HG03439 (cell line): ENCODE measurements around the gene SLC13A3.

Experiments used
- ATAC-seq: cut with Tn5 transposase; IDR thresholded peaks from one replicate; pipeline ENCODE4 v1.9.1; 2021; ENCODE audit warnings: mild to moderate bottlenecking, moderate library complexity; ENCODE audit not compliant: unreplicated experiment

SLC13A3 gene

DNA sequence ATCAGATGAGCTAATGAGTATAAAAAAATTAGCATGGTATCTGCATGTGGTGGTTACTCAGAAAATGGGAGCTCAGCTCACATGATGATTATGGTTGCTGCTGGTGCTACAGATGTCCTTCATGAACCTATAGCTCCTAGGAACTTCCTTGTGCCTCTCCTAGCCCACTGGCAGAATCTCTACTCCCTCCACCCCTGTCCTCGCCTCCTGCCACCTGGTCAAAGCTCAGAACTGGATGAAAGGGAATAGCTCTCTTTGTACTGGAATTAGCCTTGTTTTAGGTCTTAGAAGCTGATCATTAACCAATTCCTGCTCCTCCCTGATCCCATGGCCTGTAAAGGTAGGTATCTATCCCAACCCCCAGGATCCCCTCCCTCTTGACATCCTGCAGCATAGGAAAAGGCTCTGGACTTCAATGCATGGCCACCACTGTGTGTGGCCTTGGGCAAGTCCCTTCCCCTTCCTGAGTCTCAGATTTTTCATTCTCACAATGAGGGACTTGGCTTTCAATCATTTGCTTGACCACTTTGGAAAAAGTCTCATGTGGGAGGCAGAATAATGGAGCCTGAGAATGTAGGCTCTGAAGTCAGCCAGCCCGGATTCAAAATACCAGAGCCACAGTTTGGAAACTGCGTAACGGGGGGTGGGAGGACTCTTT, 43.9 kb downstream of the SLC13A3 start:
- ATAC-seq: no peak

DNA sequence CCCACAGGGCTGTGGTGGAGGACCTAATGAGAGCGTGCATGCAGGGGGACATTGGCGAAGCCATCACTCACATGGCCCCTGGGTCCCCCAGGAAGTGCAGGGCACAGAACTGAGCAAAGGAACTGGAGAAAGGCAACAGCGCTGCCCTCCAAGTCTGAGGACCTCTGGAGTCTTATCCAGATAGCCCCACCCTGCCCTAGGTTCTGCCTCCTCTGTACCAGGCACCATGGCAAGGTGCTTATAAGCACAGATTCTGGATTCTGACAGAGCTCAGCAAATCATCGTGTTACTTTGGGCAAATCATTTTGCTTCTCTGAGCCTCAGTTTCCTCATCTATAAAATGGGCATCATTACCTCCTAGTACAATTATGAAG, 44.5 kb downstream of the SLC13A3 start:
- ATAC-seq: no peak

DNA sequence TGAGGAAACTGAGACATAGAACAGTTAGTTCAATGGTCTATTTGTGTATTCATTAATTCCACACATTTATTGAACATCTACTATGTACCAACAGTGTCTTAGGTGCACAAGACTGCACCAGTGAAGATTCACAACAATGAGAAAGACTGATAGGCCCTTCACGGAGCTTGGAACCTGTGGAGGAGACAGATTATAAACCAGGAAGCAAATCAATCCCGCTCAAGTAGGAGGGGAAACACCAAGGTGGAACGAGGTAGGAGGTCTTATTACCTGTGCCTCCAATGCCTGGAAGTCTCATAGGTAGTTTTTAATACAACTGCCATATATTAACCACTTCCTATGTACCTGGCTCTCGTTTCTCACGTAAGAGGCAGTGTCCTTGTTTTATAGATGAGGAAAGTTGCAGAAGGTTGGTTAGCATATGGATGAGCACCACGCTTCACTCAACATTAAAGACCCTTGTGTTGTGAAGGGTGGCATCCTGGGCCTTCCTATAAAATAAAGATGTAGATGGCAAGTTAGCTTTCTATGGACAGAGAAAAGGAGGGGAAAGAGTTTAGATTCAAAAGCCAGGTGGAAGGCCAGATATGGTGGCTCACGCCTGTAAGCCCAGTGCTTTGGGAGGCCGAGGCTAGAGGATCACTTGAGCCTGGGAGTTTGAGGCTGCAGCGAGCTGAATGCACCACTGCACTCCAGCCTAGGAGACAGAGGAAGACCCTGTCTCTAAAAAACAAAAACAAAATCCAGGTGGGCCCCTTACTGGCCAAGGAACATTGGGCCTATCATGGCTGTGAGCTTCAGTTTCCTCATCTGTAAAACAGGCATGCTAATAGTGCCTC, 45.1 kb downstream of the SLC13A3 start:
- ATAC-seq: no peak

DNA sequence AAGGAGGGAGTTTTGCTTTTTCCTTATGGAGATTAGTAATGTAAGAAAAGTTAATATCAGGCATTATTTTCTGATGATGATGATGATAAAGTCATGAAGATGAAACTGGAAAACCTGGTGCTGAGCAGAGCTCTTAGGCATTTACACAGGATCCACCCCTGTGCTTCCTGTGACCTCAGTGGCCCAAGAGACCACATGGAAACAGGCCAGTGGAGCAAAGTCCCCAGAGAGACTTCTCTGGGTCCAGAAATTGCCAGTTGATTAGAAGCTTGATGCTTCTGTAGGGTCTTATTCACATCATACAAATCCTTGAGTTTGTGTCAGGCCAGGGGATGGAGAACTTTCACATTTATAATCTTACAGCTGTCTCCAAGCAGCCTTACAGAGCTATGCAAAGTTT, 46.1 kb downstream of the SLC13A3 start:
- ATAC-seq: no peak

DNA sequence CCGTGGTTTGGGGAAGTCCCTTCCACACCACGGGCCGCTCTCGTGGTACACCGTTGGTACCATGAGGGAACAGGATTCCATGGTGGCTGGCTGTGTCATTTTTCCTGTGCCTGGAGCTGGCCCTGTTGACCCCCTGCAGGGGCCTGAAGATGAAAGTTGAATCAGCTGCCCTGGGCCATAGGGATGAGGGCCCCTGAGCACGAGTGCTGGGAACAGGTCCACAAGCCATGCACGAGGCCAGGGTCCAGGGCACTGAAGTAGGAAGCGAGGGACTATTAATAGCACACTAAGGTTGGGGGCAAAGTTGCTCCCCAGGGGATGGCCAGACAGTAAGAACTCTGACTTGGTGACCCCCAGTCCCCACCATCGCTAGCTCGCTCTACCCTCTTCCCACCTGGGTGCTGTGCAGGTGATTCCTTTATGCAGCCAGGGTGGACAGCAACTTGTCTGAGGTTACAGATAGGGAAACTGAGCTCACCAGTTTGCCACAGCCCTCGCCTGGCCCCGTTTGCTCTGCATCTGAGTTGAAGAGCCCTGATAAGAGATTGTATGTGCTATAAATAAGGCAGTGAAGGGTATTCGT, 46.6 kb downstream of the SLC13A3 start:
- ATAC-seq: no peak

DNA sequence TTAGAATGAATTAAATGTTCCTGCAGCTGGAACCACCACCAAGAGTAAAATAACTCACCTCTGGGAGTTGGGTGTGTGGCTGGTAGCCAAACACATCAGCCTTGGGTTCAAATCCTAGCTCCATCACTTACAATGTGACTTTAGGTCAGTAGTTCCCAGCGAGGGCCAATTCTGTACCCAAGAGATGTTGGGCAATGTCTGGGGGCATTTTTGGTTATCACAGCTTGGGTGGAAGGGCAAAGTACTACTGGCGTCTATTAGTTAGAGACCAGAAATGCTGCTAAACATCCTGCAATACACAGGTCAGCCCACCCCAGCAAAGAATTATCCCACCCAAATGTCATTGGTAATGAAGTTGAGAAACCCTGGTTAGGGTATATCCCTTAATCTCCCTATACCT, 48.8 kb downstream of the SLC13A3 start:
- ATAC-seq: no peak

DNA sequence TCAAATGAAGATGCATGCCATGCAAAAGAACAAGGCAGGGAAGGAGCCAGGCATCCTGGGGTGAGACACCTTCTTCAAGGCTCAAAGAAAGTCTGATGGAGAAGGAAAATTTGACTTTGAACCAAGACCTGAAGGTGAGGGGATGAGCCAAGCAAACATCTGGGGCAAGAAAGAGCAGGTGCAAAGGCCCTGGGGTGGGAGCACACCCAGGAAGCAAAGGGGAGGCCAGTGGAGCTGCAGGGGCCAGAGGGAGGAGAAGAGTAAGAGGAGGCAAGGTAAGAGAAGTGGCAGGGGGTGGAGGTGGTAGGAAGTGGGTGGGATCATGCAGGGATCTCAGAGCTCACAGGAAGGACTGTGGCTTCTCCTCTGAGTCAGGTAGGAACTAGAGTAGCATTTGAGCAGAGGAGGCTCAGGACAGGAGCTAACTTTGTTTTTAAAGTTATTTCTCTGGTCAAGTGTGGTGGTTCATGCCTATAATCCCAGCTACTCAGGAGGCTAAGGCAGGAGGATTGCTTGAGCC, 49.6 kb downstream of the SLC13A3 start:
- no peak for ATAC-seq

DNA sequence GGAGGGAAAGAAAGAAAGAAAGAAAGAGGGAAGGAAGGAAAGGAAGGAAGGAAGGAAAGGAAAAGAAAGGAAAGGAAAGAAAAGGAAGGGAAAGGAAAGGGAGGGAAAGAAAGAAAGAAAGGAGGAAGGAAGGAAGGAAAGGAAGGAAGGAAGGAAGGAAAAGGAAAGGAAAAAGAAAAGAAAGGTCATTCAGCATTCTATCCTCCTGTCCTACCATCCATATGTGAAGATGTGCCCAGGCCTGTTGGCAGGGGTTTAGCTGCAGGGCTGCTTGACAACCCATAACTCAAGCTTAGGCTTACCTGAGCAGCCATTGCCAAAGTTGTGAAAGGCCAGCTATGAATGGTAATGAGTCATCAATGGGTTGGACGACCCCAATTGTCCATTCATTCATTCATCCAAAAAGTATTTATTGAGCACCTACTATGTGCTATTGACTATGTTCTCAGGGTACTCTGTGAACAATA, 50.9 kb downstream of the SLC13A3 start:
- ATAC-seq: no peak

DNA sequence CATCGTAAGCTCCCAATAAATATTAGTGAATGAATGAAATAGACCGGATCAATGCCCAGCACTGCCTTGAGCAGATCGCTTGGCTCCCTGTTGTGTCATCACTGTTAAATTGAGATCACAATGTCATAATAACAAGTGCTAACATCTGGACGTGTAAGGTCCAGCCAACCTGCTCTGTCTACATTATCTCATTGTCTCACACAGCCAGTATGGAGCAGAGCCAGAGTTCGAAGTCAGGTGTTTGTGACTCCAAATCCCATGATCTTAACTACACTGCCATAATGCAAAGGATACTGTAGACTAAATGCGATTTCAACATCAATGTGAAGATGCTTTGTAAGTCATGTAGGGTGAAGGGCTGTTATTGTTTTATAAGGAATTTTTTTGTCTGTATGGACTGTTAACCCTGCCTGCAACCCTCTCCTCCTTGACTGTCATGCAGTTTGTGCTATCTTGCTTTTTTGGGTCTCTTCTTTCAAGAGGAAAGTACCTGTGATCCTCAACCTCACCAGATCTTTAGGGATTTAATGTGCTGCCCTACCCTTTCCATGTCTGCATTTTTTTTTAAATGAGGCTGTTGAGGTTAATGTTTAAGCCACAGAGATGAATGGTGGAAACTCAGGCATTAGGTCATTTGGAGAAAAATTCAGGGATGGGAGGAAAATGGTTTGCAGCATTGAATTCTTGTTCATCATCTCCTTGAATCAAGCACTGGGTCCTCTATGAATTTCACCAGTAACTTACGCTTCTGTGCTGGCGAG, 51.9 kb downstream of the SLC13A3 start:
- no peak for ATAC-seq

DNA sequence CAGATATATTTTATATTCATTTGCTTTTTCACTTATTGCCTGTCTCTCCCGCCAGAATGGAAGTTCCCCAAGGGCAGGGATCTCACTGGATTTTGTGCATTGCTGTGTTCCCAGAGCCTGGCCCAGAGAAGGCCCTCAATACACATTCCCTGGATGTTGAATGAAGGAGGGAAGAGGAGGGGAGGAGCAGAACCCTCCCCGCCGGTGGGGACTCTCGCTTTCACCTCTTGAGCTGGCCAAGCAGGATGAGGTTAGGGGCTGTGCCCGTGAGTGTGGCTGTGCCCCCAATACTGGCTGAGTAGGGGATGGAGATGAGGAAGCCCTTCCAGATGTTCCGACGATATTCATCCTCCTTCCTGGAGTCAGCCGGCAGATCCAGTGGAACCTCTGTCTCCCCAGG, 55.3 kb downstream of the SLC13A3 start:
- ATAC-seq: no peak

DNA sequence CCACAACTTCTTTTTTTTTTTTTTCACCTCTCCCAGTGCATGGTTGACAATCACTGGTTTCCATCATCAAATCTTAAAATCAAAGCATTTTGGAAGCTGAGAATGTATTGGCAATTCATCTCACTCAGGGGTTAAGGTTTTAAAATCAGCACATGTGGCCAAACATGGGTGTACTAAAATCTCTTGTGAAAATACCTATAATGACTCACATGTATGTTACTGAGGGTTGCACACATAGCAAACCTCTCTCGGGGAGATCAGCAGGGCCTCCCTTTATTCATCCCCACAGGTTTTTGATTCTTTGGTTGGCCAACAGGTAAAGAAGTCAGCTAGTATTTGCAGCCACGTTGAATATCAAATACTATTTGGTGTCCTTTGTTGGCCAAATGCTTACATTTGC, 56.5 kb downstream of the SLC13A3 start:
- ATAC-seq: no peak

DNA sequence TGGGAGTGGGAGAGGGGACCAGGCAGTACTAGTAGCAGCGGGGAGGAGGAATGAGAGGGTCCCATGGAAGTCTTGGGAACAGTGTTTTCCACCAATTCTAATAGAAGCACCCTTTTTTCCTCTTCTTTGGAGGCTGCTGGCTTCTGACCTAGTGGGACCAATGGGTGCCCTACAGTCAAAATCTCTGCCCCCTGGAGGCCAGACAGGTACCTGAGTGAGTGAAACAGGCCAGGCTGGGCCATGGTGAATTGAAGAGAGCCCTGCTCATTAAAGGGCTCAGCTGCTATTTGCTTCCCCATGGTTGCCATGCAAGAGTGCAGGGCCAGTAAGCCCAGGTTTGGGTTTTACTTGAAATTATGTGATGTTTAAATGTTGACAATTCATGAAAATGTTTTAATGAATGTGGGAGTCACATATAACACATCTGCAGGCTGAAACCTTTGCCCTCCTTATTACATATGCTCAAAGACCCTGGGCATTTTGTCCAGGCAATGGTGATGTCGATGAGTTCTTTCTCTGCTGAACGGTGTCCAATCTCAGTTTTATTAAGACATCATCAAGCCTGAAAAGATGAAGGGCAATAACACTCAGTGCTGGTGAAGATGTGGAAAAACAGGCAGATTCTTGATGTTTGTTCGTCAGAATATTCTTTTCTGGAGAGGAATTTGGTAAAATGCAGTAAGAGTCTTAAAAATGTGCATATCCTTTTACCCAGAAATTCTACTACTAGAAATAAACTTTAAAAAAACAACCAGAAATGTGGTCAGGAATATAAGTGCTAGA, 58.5 kb downstream of the SLC13A3 start:
- no peak for ATAC-seq

DNA sequence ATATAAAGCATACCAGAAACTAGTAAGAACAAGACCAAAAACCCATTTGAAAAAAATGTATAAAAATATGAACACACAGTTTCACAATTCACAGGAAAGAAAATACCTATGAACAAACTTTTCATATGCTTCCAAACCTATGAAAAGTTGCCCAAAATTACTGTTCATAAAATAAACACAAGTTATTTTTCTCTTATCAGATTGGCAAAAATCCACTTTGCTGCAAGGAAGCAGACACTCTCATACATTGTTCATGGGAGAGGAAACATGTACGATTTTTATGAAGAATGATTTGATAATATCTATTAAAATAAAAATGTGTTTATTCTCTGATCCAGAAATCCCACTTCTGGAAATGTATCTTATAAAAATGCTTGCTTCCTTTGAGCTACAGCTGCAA, 60.8 kb downstream of the SLC13A3 start:
- ATAC-seq: no peak

DNA sequence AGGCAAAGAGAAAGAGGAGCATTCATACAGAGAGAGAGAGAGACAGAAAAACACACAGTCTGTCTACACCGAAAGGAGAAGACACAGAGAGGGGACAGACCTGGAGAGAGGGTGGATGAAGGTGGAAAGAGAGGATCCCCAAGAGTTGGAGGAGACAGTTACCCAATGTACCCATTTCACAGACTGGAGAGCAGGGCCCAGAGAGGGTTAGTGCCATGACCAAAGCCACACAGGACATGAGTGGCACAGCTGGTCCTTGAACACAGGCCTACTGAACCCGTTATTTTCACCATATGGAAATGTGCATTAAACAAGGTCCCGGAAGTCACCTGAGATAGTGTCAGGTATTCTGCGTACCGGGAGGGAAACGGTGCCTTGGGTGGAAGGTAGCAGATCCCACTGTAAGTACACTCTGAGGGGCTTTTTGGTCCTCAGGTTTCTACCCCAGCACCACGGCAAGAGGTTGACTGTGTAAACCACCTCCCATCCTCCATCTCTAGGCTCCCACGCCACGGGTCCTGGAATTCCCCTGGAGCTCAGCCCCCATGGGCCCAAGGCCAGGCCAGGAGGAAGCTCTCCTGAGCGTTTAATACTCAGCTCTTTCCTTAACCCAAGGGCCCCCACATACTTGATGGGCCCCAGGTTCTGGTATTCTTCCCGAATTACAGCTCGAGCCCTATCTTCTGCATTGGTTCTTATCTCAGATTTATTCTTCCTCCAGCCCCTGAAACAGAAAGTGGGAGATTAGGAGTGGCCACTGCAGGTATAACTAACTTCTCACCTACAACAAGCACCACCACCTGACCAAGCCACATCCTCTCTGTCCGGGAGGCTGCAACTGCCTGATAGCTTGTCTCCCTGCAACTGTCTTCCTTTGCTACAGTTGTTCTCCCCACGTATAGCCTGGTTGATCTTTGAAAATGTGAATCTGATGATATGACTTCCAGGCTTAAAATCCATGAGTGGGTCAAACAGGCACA, 62.4 kb downstream of the SLC13A3 start:
- ATAC-seq: no peak

DNA sequence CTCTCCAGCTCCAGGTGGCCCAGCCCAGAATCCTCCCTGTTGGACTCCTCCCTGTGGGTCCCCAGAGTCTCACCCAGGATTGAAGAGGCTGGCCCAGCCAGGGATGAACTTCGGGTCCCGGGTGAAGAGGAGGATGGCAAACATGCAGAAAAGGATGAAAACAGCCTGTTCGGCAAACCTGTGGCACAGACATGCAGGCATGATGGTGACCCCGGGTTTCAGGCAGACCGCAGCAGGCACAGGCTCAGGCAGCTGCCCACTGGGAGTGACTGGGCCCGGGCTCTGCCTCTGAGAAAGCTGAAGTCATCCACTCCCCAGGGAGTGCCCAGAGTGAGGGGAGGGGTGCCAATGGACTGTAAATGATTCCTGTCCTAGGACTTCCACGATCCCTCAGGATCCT, 63.3 kb downstream of the SLC13A3 start:
- ATAC-seq: no peak

DNA sequence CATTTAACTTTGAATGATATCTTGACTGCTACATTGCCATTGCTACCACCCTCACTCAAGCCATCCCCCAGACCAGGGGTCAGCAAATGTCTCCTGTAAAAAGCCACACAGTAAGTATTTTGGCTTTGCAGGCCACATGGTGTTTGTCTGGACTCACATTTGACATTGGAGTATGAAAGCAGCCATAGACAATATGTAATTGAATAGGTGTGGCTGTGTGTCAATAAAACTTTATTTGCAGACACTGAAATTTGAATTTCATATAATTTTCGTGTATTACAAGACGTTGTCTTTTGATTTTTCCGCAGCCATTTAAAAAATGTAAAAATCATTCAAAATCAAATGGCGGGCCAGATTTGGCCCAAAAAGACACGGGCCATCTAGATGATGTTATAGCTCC, 64.5 kb downstream of the SLC13A3 start:
- ATAC-seq: no peak

DNA sequence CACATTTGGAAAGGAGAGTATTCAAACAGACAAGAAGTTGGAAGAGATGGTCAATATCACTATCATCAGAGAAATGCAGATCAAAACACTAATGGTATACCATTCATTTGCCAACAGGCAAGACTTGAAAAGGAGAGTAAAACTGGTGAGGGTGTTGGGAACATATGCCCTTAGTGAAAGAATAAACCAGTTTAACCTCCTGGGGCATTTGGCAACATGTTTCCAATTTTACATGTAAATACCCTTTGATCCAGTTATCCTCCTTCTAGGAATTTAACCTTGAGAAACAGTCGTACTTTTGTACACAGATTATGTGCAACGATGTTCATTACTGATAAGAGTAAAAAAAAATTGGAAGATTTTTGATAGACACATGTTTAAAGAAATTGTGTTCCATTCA, 66.8 kb downstream of the SLC13A3 start:
- no peak for ATAC-seq

DNA sequence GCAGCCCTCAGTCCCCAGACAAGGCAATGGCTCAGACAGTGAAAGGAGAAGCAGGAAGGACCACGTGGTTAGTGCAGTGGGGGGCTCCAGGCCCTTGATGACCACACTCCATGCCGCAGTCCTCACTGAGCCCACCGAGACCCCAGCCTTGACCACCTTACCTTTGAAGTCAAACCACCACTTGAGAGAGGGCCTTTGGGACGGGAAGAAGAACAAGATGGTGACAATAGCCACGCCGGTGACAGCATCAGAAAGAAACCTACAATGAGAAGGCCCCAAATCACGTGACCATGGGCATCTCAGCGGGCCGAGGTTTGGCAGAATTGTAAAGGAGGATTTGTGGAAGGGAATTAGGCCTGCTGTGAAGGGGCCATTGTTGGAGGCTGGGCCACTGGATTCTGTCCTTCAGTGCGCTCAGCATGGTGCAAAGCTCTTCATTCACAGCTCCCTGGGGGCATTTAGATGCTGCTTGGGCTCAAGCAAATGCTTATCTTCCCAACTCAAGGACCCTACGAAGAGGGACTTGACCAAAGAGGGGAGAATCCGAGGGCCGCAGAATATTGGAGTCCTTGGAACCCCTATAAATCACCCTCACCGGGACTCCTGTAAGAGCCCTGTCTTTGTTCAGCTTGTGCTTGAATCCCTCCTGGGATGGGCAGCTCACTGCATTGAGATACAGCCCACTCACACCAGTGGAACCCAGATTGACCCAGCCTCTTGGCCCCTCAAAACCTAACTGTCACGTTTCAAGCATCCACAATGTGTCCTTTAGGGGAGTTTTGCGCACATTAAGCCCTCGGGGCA, 67.6 kb downstream of the SLC13A3 start:
- no peak for ATAC-seq
